ENCODE results near the gene DPH1. TPM values are rescaled to one million over a fixed set of nuclear protein-coding genes. Genes with fewer than 3 reads are reported as not detected.

Gene DPH1
- total and polyA plus RNA-seq, 2 of the 4 experiments (the other 2 are of a cell fraction), result 24.4 to 49.9 TPM

DNA sequence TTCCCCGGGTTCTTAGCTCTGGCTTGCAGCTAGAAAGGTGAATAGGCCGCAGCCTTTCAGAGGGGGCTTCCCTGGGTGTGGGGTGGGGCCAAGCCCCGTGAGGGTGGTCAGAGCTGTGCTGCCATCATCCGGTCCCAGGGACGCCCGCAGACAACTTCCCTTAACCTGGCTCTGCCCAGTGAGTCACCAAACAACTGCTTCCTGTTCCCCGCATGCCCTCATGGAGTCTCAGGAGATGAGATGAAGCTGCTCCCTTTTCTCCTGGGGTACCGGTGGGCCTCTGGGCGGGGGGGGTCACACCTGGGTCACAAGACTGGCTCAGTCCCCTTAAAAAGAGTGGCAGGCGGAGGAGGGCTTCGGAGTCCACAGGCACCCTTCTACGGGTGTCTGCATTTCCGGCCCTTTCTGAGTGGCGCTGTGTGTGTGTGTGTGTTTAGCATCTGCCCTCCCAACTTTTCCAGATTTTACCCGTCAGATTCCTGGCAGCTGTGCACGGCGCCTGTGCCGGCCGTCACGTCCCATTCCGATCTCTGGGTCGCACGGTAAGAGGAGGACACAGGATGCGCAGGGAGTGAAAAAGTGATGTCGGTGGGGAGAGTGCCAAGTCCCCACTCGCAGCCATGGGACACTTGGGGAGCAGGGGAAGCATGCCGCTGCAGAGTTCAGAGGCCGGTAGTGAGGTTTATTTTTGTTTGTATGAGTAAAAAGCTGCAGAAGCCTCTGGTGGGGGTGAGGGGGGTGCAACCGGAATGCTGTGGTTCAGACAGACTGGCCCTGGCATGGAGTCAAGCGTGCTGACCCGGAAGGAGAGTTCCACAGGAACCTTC, 41.7 kb downstream of the DPH1 start (continued):
- peak; percentile 61 for TF ChIP-seq FOS (IDR thresholded peaks at IDR 0.05; ENCODE audit: low read depth, low read length)

- Histone ChIP-seq H3K27ac (ENCODE audit: insufficient read depth, low read length) (no peak overlapping the region), H2AK5ac (ENCODE audit: low read depth, low read length) (peak overlapping the region; percentile 59; the same call in 1 of the 2 replicates), H3K4me1 (ENCODE audit: control insufficient read depth, insufficient read depth, low read length) (peaks cover 44% of the 10 kb centered on the region), H4K8ac (ENCODE audit: low read depth in 2 of 2, low read length in 2 of 2) (peak overlapping the region in 1 of 2 experiments; percentile 86; a peak in 2 of 4 replicates), H3K4me2 (ENCODE audit: low read depth, low read length) (no peak overlapping the region), H3K56ac (ENCODE audit: extremely low read depth, insufficient read depth, low read length) (no peak overlapping the region), H2AFZ (replicated peaks; ENCODE audit: low read length, poor library complexity) (no peak overlapping the region), H3K23ac (ENCODE audit: low read depth, low read length) (no peak overlapping the region), H3K9me1 (ENCODE audit: insufficient read depth, low read length) (peaks cover 26% of the 10 kb centered on the region), H3K9ac (ENCODE audit: low read depth, low read length) (no peak overlapping the region), H2BK120ac (ENCODE audit: low read depth, low read length) (peak overlapping the region; percentile 69; the same call in 1 of the 2 replicates), H3K18ac (ENCODE audit: low read depth, low read length) (no peak overlapping the region), H4K91ac (ENCODE audit: insufficient read depth, low read depth, low read length) (peak overlapping the region; percentile 60; the same call in 1 of the 2 replicates), H3K9me3 (ENCODE audit: control insufficient read depth, insufficient read depth, low read length) (no peaks in the 10 kb centered on the region), H3K36me3 (ENCODE audit: control insufficient read depth, insufficient read depth, low read length) (peaks cover 21% of the 10 kb centered on the region), H3K14ac (replicated peaks; ENCODE audit: low read depth, low read length) (no peak overlapping the region), H3K4ac (ENCODE audit: low read depth, low read length) (peak overlapping the region; percentile 74), H3K4me3 (ENCODE audit: insufficient read depth, low read depth, low read length) (no peak overlapping the region), H3K79me1 (ENCODE audit: low read depth in 1 of 2, low read length in 2 of 2) (peaks cover 11 to 44% of the 10 kb centered on the region in 2 experiments), H2AK9ac (replicated peaks; ENCODE audit: low read depth, low read length, poor library complexity) (peak overlapping the region; percentile 46), H3K27me3 (ENCODE audit: control insufficient read depth, insufficient read depth, low read length) (no peaks in the 10 kb centered on the region), H4K5ac (ENCODE audit: low read depth, low read length) (no peak overlapping the region), H4K20me1 (ENCODE audit: insufficient read depth, low read length) (no peaks in the 10 kb centered on the region), H2BK5ac (ENCODE audit: low read depth, low read length, poor library complexity, severe bottlenecking) (peak overlapping the region; percentile 38), H2BK20ac (ENCODE audit: low read depth, low read length) (0 out of 2 replicates have a peak overlapping the region, but pooled peaks have one; percentile 54), H2BK15ac (ENCODE audit: low read depth, low read length) (no peak overlapping the region; the same call in 2 of the 3 replicates)
- WGBS, 2 experiments (ENCODE audit: extremely low coverage in 2 of 2, insufficient read length in 1 of 2), result 93% methylated on average over 3 of the region's 10 CpGs; no CpG with 5 or more reads in 1 of the 2 experiments
- ChIA-PET POLR2A (ENCODE audit: unreplicated experiment) (no interaction called here), CTCF (interaction anchor here (0.6 to 1.2 kb wide), 3 partner anchors 13 to 233 kb away, joined by 3 to 4 read pairs (median 3); no protein-coding TSS in a partner anchor)
- in situ Hi-C loops (cut with MboI; ENCODE audit: low sequenced_read_pairs), result no loop called here
- BruUV-seq (replicated peaks), result no TSS peak
- dilution Hi-C loops (cut with HindIII; ENCODE audit: low sequenced_read_pairs, unreplicated experiment), result no loop called here
- intact Hi-C loops (cut with micrococcal nuclease), result no loop called here
- no peak for ATAC-seq (ENCODE audit: low read depth)
- DNase-seq, result no peak
- no peak for TF ChIP-seq FOS (IDR thresholded peaks at IDR 0.05; ENCODE audit: low read depth, low read length)
- no peak for TF ChIP-seq RAD21 (IDR thresholded peaks at IDR 0.05; ENCODE audit: low read length)
- TF ChIP-seq BHLHE40 (IDR thresholded peaks at IDR 0.05; ENCODE audit: low read depth, low read length), result no peak
- TF ChIP-seq MXI1 (IDR thresholded peaks at IDR 0.05; ENCODE audit: borderline replicate concordance, low read depth, low read length), result no peak
- no peak for TF ChIP-seq POLR2A (IDR thresholded peaks at IDR 0.05; ENCODE audit: low read depth, low read length)
- no peak for TF ChIP-seq NFE2L2 (IDR thresholded peaks at IDR 0.05; ENCODE audit: low read depth, low read length)
- TF ChIP-seq CEBPB (IDR thresholded peaks at IDR 0.05; ENCODE audit: low read depth, low read length), result no peak
- no peak for TF ChIP-seq RCOR1 (IDR thresholded peaks at IDR 0.05; ENCODE audit: insufficient replicate concordance, low read length)
- TF ChIP-seq RFX5 (IDR thresholded peaks at IDR 0.05; ENCODE audit: low read depth, low read length), result no peak
- no peak for TF ChIP-seq MAZ (IDR thresholded peaks at IDR 0.05; ENCODE audit: borderline replicate concordance, low read depth, low read length)
- TF ChIP-seq MAFK (IDR thresholded peaks at IDR 0.05; ENCODE audit: low read depth, low read length), result no peak
- TF ChIP-seq CHD1 (IDR thresholded peaks at IDR 0.05; ENCODE audit: low read depth, low read length), result no peak
- no peak for TF ChIP-seq USF2 (IDR thresholded peaks at IDR 0.05; ENCODE audit: low read depth, low read length)
- TF ChIP-seq, protein P1, sequence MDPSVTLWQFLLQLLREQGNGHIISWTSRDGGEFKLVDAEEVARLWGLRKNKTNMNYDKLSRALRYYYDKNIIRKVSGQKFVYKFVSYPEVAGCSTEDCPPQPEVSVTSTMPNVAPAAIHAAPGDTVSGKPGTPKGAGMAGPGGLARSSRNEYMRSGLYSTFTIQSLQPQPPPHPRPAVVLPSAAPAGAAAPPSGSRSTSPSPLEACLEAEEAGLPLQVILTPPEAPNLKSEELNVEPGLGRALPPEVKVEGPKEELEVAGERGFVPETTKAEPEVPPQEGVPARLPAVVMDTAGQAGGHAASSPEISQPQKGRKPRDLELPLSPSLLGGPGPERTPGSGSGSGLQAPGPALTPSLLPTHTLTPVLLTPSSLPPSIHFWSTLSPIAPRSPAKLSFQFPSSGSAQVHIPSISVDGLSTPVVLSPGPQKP (IDR thresholded peaks at IDR 0.05; ENCODE audit: borderline replicate concordance, low read depth, low read length), result no peak
Observed at GRCh38 chr17:2074919-2075318, 45.0 kb downstream of the DPH1 start.
